KOPT-K1 (cell line): ENCODE data around the gene CORO2B.
"Not testable (repeated sequence)": the region's sequence is repeated elsewhere in the genome, so short reads cannot be mapped to it uniquely, and the experiment has no call there.

ENCODE experiments used
- H3K27ac ChIP-seq: fragments of 200-600 bp; sonication (generic); 2 replicates; pipeline ENCODE4 v1.5.1; 2016; ENCODE audit warnings: antibody characterized with exemption, mild to moderate bottlenecking, low read depth, low read length; ENCODE audit not compliant: poor library complexity, severe bottlenecking
- H3K36me3 ChIP-seq: fragments of 200-600 bp; sonication (generic); 2 replicates; pipeline ENCODE4 v1.5.1; 2017; ENCODE audit warnings: antibody characterized with exemption, mild to moderate bottlenecking, low read length, moderate library complexity; ENCODE audit not compliant: insufficient read depth
- H3K9me3 ChIP-seq: fragments of 200-600 bp; sonication (generic); 2 replicates; pipeline ENCODE4 v1.5.1; 2017; ENCODE audit warnings: antibody characterized with exemption, low read length, mild to moderate bottlenecking; ENCODE audit not compliant: insufficient read depth, poor library complexity, severe bottlenecking

The CORO2B gene

GRCh38 chr15:68677996-68678395 lies 99.2 kb downstream of the CORO2B start:
- H3K36me3 ChIP-seq, result no peaks in the 10 kb centered on the region
- H3K27ac ChIP-seq, result no peak overlapping the region
- no peaks in the 10 kb centered on the region for H3K9me3 ChIP-seq

GRCh38 chr15:68678746-68679145 lies 100.0 kb downstream of the CORO2B start:
- Histone ChIP-seq H3K9me3 (no peaks in the 10 kb centered on the region), H3K27ac (no peak overlapping the region), H3K36me3 (no peaks in the 10 kb centered on the region)

- H3K36me3 ChIP-seq, result no peaks in the 10 kb centered on the region
- H3K9me3 ChIP-seq, result no peaks in the 10 kb centered on the region
- H3K27ac ChIP-seq, result no peak overlapping the region
These were observed 100.4 kb downstream of the CORO2B start for GRCh38 chr15:68679161-68679560.

DNA sequence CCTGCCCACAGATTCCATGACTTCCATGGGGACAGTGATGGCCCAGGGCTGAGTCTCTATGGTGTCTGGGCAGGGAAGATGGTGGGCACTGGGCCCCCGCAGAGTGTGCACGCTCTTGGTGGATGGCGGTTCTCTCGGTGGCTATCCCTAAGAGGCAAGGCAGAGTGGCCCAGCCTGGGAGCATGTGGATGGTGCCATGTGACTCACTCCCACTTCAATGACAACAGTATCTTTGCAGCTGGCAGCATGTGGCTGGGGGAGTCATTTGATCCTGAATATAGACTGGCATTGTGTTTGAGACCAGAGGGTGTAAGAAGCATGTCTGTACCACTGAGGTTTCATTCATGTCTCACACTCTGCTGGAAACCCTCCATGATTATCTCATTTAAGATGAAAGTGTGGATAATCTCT lies 101.2 kb downstream of the CORO2B start:
- H3K9me3 ChIP-seq, result no peaks in the 10 kb centered on the region
- no peak overlapping the region for H3K27ac ChIP-seq
- H3K36me3 ChIP-seq, result no peaks in the 10 kb centered on the region

GRCh38 chr15:68680756-68681155 lies 102.0 kb downstream of the CORO2B start:
- not testable (repeated sequence) for H3K27ac ChIP-seq, H3K36me3 ChIP-seq, H3K9me3 ChIP-seq

- no peaks in the 10 kb centered on the region for H3K9me3 ChIP-seq
- H3K36me3 ChIP-seq, result no peaks in the 10 kb centered on the region
- no peak overlapping the region for H3K27ac ChIP-seq
These were observed 103.0 kb downstream of the CORO2B start for GRCh38 chr15:68681836-68682235.

GRCh38 chr15:68682330-68682729 lies 103.5 kb downstream of the CORO2B start:
- Histone ChIP-seq H3K27ac (no peak overlapping the region), H3K36me3 (no peaks in the 10 kb centered on the region)

GRCh38 chr15:68683026-68683425 lies 104.2 kb downstream of the CORO2B start:
- H3K9me3 ChIP-seq, result no peaks in the 10 kb centered on the region
- no peaks in the 10 kb centered on the region for H3K36me3 ChIP-seq
- H3K27ac ChIP-seq, result no peak overlapping the region

More at GRCh38 chr15:68682330-68682729, 103.5 kb downstream of the CORO2B start:
- no peaks in the 10 kb centered on the region for H3K9me3 ChIP-seq

DNA sequence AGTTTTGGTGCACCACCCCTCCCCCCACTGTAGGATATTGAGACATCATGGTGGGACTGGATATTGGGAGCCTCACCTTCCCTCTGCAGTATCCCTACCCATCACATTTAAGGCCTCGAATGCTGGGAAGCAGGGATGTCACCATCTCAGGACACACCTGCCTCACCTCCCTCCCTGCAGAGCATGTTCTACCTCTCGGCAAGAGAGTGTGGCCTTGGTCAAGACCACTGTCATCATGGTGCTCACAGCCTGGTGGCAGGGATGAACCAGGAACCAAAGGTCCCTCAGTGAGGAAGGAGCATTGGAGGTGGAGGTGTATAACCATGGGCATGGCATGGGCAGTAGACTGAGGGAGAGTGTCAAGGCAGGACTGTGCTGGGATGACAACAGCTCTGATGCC lies 104.8 kb downstream of the CORO2B start:
- no peaks in the 10 kb centered on the region for H3K9me3 ChIP-seq
- no peaks in the 10 kb centered on the region for H3K36me3 ChIP-seq
- no peak overlapping the region for H3K27ac ChIP-seq

- Histone ChIP-seq H3K27ac (no peak overlapping the region), H3K9me3 (no peaks in the 10 kb centered on the region), H3K36me3 (no peaks in the 10 kb centered on the region)
These were observed 105.7 kb downstream of the CORO2B start for GRCh38 chr15:68684476-68684875.

DNA sequence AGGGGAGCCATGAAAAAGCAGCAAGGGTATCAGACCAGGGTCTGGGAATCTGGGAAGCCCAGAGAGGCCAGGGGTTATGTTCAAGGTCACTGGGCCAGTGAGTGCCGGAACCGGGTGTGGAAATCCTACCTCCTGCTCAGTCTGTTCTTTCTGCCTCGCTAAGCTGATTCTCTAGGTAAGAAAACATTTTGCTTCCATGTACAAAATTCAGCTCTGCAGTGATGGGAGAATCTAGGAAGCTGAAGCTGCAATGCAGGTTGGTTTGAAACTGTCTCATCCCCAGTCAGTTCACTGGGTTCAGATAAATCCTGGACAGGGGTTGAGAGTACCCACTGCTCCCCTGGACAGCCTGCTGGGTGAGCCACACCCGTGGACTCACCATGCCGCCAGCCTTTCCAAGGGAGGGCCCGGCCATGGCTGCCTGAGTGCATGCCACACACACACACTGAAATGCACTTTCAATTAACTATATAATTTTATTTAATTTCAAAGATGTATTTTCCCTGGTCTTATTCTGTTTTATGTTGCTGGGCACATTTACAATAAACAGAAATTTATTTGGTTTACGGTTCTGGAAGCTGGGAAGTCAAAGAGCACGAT lies 108.4 kb downstream of the CORO2B start:
- Histone ChIP-seq H3K9me3 (no peaks in the 10 kb centered on the region), H3K36me3 (no peaks in the 10 kb centered on the region), H3K27ac (no peak overlapping the region)

- Histone ChIP-seq H3K27ac (no peak overlapping the region), H3K36me3 (no peaks in the 10 kb centered on the region), H3K9me3 (no peaks in the 10 kb centered on the region)
These were observed 112.9 kb downstream of the CORO2B start for GRCh38 chr15:68691705-68692104.

DNA sequence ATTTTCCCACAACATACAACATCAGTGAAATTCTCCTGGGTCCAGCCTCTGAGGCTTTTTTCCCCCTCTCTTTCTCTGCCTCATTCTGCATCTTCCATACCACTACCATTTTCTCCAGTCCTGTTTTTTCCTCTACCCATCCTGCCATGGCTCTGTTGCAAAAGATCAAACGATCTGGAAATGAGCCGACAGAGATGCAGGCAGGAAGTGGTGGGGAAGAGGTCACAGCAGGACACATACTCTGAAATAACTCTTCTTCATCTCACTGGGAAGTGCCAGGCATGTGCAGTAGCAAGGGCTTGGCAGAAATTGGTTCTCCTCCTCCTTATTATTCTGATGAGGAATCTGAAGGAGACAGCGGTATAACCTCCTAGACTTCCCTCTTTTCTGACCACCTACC lies 114.3 kb downstream of the CORO2B start:
- H3K36me3 ChIP-seq, result no peaks in the 10 kb centered on the region
- H3K27ac ChIP-seq, result no peak overlapping the region

DNA sequence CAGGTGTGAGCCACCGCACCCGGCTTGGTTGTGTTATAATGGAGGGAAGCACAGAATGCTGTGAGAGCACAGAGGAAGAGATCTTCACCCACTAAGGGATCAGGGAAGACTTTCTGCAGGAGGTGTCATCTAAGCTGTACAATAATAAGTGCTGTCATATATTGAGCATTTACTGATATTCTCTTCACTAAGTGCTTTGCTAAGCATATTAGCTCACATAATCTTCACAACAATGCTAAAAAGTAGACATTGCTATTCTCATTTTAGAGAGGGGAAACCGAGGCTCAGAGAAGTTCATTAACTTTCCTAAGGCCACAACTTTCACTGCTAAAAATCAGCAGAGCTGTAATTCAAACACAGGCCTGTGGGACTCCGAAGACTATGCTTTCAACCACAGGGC lies 115.3 kb downstream of the CORO2B start:
- no peaks in the 10 kb centered on the region for H3K9me3 ChIP-seq
- no peak overlapping the region for H3K27ac ChIP-seq
- no peaks in the 10 kb centered on the region for H3K36me3 ChIP-seq

More for the DNA sequence above, 114.3 kb downstream of the CORO2B start:
- H3K9me3 ChIP-seq, result no peaks in the 10 kb centered on the region

DNA sequence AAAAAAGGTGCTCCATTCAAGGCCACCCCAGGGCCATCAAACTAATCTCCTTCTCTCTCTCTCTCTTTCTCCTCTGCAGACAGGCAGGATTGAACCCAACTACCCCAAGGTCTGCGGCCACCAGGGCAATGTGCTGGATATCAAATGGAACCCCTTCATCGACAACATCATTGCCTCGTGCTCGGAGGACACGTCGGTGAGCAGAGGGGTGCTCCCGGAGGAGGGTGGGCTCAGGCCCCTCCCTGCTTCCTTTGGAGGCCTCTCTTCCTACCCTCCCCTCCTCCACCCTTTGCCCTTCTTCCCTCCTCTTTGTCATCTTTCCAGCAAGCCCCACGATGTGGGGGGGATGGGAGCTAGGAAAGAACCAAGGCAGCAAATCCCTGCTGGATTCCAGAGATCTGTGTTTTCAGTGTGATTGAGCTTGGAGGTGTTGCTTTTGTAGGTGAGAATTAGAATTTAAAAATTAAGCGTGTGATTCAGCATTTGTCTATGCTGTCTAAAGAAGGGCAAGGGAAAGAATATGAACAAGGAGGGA lies 116.3 kb downstream of the CORO2B start:
- Histone ChIP-seq H3K27ac (no peak overlapping the region), H3K36me3 (no peaks in the 10 kb centered on the region), H3K9me3 (no peaks in the 10 kb centered on the region)
